GM23338 (cell line): ENCODE data around the gene ANXA7. TPM values are rescaled to one million over a fixed set of nuclear protein-coding genes. Genes with fewer than 3 reads are reported as not detected.

Experiments
- ATAC-seq: fragments of 200-7000 bp; cut with Tn5 transposase; 3 replicates; pipeline ENCODE4 v1.9.1; 2020
- DNase-seq: peaks from one replicate; pipeline ENCODE4 v3.0.0-alpha.2; 2015; ENCODE audit warnings: low spot score
- H2AFZ ChIP-seq: fragments of 200-600 bp; sonication (generic); 2 replicates; pipeline ENCODE4 v1.8.0; 2016; ENCODE audit warnings: antibody characterized with exemption, mild to moderate bottlenecking, moderate library complexity
- H3F3A ChIP-seq: fragments of 200-600 bp; sonication (generic); replicated peaks from 2 replicates; pipeline ENCODE4 v1.8.0; 2017; ENCODE audit warnings: antibody characterized with exemption, mixed run types, low read depth
- H3K27ac ChIP-seq: fragments of 200-600 bp; sonication (generic); 2 replicates; pipeline ENCODE4 v1.6.1; 2016; ENCODE audit warnings: low read depth
- H3K27me3 ChIP-seq: fragments of 200-600 bp; sonication (generic); 2 replicates; pipeline ENCODE4 v1.8.0; 2016; ENCODE audit warnings: mild to moderate bottlenecking, mixed run types, moderate library complexity; ENCODE audit not compliant: insufficient read depth
- H3K36me3 ChIP-seq: fragments of 200-600 bp; sonication (generic); 2 replicates; pipeline ENCODE4 v1.8.0; 2016; ENCODE audit warnings: mild to moderate bottlenecking; ENCODE audit not compliant: insufficient read depth
- H3K4me1 ChIP-seq: fragments of 200-600 bp; sonication (generic); 2 replicates; pipeline ENCODE4 v1.8.0; 2016; ENCODE audit warnings: mild to moderate bottlenecking, moderate library complexity; ENCODE audit not compliant: insufficient read depth
- H3K4me2 ChIP-seq: fragments of 200-600 bp; sonication (generic); 2 replicates; pipeline ENCODE4 v1.7.1; 2017; ENCODE audit warnings: mixed run types
- H3K4me3 ChIP-seq: fragments of 200-600 bp; sonication (generic); 2 replicates; pipeline ENCODE4 v1.6.1; 2016; ENCODE audit warnings: mixed run types
- H3K79me2 ChIP-seq: fragments of 200-600 bp; sonication (generic); replicated peaks from 2 replicates; pipeline ENCODE4 v1.8.0; 2017; ENCODE audit warnings: mild to moderate bottlenecking; ENCODE audit not compliant: insufficient read depth
- H3K9me2 ChIP-seq: fragments of 200-600 bp; sonication (generic); 2 replicates; pipeline ENCODE4 v1.8.0; 2017; ENCODE audit not compliant: insufficient read depth
- H4K20me1 ChIP-seq: fragments of 200-600 bp; sonication (generic); replicated peaks from 2 replicates; pipeline ENCODE4 v1.8.0; 2017; ENCODE audit warnings: mild to moderate bottlenecking; ENCODE audit not compliant: insufficient read depth
- H3K27ac Mint-ChIP-seq: 2 replicates; pipeline ENCODE4 v1.8.0; 2020; ENCODE audit warnings: inconsistent platforms, mild to moderate bottlenecking, moderate library complexity, mixed read lengths
- H3K27me3 Mint-ChIP-seq: 3 replicates; pipeline ENCODE4 v1.8.0; 2022; ENCODE audit warnings: low read depth, mild to moderate bottlenecking, moderate library complexity, mixed read lengths, inconsistent platforms; ENCODE audit not compliant: insufficient read depth, poor library complexity
- H3K36me3 Mint-ChIP-seq: 3 replicates; pipeline ENCODE4 v1.8.0; 2021; ENCODE audit warnings: low read depth, mild to moderate bottlenecking, inconsistent platforms, moderate library complexity, mixed read lengths
- H3K4me1 Mint-ChIP-seq: 3 replicates; pipeline ENCODE4 v1.8.0; 2020; ENCODE audit warnings: mild to moderate bottlenecking, inconsistent platforms, mixed read lengths
- H3K4me3 Mint-ChIP-seq: 3 replicates; pipeline ENCODE4 v1.8.0; 2021; ENCODE audit warnings: moderate library complexity, mild to moderate bottlenecking, inconsistent platforms, mixed read lengths
- H3K9me3 Mint-ChIP-seq: 3 replicates; pipeline ENCODE4 v1.8.0; 2020; ENCODE audit warnings: moderate library complexity, mild to moderate bottlenecking, inconsistent platforms, mixed read lengths
- CREB1 ChIP-seq: fragments of 250-450 bp; sonication (Bioruptor Pico); IDR thresholded peaks from 2 replicates; pipeline ENCODE4 v1.5.0; 2020; ENCODE audit warnings: low read depth, mild to moderate bottlenecking, moderate library complexity
- EZH2phosphoT487 ChIP-seq: fragments of 200-600 bp; sonication (generic); IDR thresholded peaks from one replicate; pipeline ENCODE4 v1.8.1; 2018; ENCODE audit warnings: antibody characterized with exemption; ENCODE audit not compliant: unreplicated experiment
- JUNB ChIP-seq: IDR thresholded peaks from one replicate; pipeline ENCODE4 v1.6.1; 2016; ENCODE audit warnings: antibody characterized with exemption; ENCODE audit not compliant: unreplicated experiment
- POLR2AphosphoS5 ChIP-seq: IDR thresholded peaks from 2 replicates; pipeline ENCODE4 v1.6.1; 2016; ENCODE audit warnings: antibody characterized with exemption, low read depth
- STAT1 ChIP-seq: IDR thresholded peaks from one replicate; pipeline ENCODE4 v1.6.1; 2016; ENCODE audit warnings: antibody characterized with exemption; ENCODE audit not compliant: unreplicated experiment
- ZNF114 ChIP-seq: fragments of 250-450 bp; sonication (Bioruptor Pico); IDR thresholded peaks from 2 replicates; pipeline ENCODE4 v1.5.0; 2020; ENCODE audit warnings: mild to moderate bottlenecking, moderate library complexity
- polyA plus RNA-seq: library from polyadenylated mRNA; unstranded; fragments of >200 nt; fragmentation: Nextera tagmentation; extraction: Ambion mirVana; gene quantifications from 2 replicates; pipeline ENCODE4 v1.2.1, GENCODE V29; 2016
- total RNA-seq: library from RNA; depleted of rRNA; stranded (reverse); fragments of >200 nt; shearing (Covaris generic); gene quantifications from 2 replicates; pipeline ENCODE4 v1.2.3, GENCODE V29; 2014
- TF ChIP-seq, protein P1 (sequence below): IDR thresholded peaks from 2 replicates; pipeline ENCODE4 v1.6.1; 2016; ENCODE audit warnings: antibody characterized with exemption
- TF ChIP-seq, protein P2 (sequence below): IDR thresholded peaks from one replicate; pipeline ENCODE4 v1.6.1; 2018; ENCODE audit warnings: antibody characterized with exemption; ENCODE audit not compliant: unreplicated experiment
- TF ChIP-seq, protein P3 (sequence below): fragments of 250-450 bp; sonication (Bioruptor Pico); IDR thresholded peaks from 2 replicates; pipeline ENCODE4 v1.5.0; 2020; ENCODE audit warnings: mild to moderate bottlenecking, moderate library complexity
- TF ChIP-seq, protein P4 (sequence below), 2 experiments: fragments of 200-600 bp in 1 of 2; sonication (generic) in 1 of 2; conservative IDR thresholded peaks; 2 replicates each; pipeline versions ENCODE4 v1.5.1 to v1.6.1; 2016 to 2017; ENCODE audit warnings: antibody characterized with exemption in 2 of 2, low read depth in 2 of 2, mild to moderate bottlenecking in 2 of 2, moderate library complexity in 1 of 2

Gene ANXA7
- total and polyA plus RNA-seq, 2 experiments from 2014 or later = 63.7 to 80.1 TPM

DNA sequence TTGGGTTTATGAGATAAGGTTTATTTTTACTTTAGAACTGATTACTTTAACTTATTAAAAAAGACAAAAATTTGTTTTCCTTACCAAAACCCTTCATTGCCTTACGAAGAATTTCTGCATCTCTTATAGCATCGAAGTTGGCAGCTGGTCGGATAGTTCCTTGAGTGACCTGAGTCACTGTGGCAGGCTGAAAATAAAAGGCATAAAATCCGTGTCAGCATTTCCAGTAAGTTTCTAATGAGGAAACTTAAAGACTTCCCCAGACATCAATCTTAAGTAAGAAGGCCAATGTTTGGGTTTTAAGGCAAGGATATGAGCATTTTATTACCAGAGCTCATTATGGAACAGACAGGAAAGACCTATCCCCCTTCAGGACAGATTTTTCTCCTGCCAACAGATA, 25.6 kb downstream of the ANXA7 start:
- Histone ChIP-seq H3K4me1 (no peaks in the 10 kb centered on the region), H3K4me3 (no peak overlapping the region), H2AFZ (no peak overlapping the region), H3K4me2 (no peak overlapping the region), H3K27me3 (no peaks in the 10 kb centered on the region), H3K27ac (no peak overlapping the region), H3K9me2 (no peaks in the 10 kb centered on the region), H3F3A (no peaks in the 10 kb centered on the region), H3K79me2 (peaks cover 10% of the 10 kb centered on the region), H3K36me3 (peaks cover 10% of the 10 kb centered on the region), H4K20me1 (peaks cover 7% of the 10 kb centered on the region; the same call in 1 of the 2 replicates)
- Mint-ChIP-seq H3K27me3 (no peaks in the 10 kb centered on the region), H3K4me3 (no peak overlapping the region), H3K9me3 (no peaks in the 10 kb centered on the region), H3K27ac (no peak overlapping the region), H3K36me3 (peaks cover 47% of the 10 kb centered on the region), H3K4me1 (no peaks in the 10 kb centered on the region)
- DNase-seq = no peak
- no peak for ATAC-seq
- no peak for TF ChIP-seq STAT1

DNA sequence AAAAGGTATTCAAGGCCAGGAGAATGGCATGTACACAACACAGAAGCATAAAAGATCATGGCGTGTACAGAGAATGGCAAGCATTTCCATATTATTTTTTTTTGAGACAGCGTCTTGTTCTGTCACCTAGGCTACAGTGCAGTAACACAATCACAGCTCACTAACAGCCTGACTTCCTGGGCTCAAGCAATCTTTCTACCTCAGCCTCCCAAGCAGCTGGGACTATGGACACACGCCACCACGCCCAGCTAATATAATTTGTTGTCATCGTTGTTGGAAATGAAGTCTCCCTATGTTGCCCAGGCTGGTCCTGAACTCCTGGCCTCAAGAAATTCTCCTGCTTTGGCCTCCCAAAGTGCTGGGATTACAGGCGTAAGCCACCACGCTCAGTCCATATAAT, 27.3 kb downstream of the ANXA7 start:
- no peak overlapping the region for H2AFZ ChIP-seq
- H3K27me3 ChIP-seq = no peaks in the 10 kb centered on the region
- no peak overlapping the region for H3K27ac ChIP-seq
- peaks cover 3% of the 10 kb centered on the region; the same call in 1 of the 2 replicates for H4K20me1 ChIP-seq
- Mint-ChIP-seq H3K9me3 (no peaks in the 10 kb centered on the region), H3K4me1 (no peaks in the 10 kb centered on the region), H3K27me3 (no peaks in the 10 kb centered on the region), H3K27ac (no peak overlapping the region), H3K36me3 (peaks cover 48% of the 10 kb centered on the region), H3K4me3 (no peak overlapping the region)
- no peaks in the 10 kb centered on the region for H3K4me1 ChIP-seq
- ATAC-seq = no peak
- peaks cover 4% of the 10 kb centered on the region; the same call in 1 of the 2 replicates for H3K79me2 ChIP-seq
- peaks cover 18% of the 10 kb centered on the region for H3K36me3 ChIP-seq
- H3K9me2 ChIP-seq = no peaks in the 10 kb centered on the region
- no peak for DNase-seq
- no peaks in the 10 kb centered on the region for H3F3A ChIP-seq
- no peak overlapping the region for H3K4me2 ChIP-seq
- H3K4me3 ChIP-seq = no peak overlapping the region
- TF ChIP-seq, protein P1, sequence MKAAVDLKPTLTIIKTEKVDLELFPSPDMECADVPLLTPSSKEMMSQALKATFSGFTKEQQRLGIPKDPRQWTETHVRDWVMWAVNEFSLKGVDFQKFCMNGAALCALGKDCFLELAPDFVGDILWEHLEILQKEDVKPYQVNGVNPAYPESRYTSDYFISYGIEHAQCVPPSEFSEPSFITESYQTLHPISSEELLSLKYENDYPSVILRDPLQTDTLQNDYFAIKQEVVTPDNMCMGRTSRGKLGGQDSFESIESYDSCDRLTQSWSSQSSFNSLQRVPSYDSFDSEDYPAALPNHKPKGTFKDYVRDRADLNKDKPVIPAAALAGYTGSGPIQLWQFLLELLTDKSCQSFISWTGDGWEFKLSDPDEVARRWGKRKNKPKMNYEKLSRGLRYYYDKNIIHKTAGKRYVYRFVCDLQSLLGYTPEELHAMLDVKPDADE = no peak
- TF ChIP-seq EZH2phosphoT487 (no peak), POLR2AphosphoS5 (no peak), ZNF114 (CRISPR knock-in tag) (no peak), CREB1 (CRISPR knock-in tag) (no peak), JUNB (no peak)
- TF ChIP-seq, protein P2, sequence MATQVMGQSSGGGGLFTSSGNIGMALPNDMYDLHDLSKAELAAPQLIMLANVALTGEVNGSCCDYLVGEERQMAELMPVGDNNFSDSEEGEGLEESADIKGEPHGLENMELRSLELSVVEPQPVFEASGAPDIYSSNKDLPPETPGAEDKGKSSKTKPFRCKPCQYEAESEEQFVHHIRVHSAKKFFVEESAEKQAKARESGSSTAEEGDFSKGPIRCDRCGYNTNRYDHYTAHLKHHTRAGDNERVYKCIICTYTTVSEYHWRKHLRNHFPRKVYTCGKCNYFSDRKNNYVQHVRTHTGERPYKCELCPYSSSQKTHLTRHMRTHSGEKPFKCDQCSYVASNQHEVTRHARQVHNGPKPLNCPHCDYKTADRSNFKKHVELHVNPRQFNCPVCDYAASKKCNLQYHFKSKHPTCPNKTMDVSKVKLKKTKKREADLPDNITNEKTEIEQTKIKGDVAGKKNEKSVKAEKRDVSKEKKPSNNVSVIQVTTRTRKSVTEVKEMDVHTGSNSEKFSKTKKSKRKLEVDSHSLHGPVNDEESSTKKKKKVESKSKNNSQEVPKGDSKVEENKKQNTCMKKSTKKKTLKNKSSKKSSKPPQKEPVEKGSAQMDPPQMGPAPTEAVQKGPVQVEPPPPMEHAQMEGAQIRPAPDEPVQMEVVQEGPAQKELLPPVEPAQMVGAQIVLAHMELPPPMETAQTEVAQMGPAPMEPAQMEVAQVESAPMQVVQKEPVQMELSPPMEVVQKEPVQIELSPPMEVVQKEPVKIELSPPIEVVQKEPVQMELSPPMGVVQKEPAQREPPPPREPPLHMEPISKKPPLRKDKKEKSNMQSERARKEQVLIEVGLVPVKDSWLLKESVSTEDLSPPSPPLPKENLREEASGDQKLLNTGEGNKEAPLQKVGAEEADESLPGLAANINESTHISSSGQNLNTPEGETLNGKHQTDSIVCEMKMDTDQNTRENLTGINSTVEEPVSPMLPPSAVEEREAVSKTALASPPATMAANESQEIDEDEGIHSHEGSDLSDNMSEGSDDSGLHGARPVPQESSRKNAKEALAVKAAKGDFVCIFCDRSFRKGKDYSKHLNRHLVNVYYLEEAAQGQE = no peak
- TF ChIP-seq, protein P3, sequence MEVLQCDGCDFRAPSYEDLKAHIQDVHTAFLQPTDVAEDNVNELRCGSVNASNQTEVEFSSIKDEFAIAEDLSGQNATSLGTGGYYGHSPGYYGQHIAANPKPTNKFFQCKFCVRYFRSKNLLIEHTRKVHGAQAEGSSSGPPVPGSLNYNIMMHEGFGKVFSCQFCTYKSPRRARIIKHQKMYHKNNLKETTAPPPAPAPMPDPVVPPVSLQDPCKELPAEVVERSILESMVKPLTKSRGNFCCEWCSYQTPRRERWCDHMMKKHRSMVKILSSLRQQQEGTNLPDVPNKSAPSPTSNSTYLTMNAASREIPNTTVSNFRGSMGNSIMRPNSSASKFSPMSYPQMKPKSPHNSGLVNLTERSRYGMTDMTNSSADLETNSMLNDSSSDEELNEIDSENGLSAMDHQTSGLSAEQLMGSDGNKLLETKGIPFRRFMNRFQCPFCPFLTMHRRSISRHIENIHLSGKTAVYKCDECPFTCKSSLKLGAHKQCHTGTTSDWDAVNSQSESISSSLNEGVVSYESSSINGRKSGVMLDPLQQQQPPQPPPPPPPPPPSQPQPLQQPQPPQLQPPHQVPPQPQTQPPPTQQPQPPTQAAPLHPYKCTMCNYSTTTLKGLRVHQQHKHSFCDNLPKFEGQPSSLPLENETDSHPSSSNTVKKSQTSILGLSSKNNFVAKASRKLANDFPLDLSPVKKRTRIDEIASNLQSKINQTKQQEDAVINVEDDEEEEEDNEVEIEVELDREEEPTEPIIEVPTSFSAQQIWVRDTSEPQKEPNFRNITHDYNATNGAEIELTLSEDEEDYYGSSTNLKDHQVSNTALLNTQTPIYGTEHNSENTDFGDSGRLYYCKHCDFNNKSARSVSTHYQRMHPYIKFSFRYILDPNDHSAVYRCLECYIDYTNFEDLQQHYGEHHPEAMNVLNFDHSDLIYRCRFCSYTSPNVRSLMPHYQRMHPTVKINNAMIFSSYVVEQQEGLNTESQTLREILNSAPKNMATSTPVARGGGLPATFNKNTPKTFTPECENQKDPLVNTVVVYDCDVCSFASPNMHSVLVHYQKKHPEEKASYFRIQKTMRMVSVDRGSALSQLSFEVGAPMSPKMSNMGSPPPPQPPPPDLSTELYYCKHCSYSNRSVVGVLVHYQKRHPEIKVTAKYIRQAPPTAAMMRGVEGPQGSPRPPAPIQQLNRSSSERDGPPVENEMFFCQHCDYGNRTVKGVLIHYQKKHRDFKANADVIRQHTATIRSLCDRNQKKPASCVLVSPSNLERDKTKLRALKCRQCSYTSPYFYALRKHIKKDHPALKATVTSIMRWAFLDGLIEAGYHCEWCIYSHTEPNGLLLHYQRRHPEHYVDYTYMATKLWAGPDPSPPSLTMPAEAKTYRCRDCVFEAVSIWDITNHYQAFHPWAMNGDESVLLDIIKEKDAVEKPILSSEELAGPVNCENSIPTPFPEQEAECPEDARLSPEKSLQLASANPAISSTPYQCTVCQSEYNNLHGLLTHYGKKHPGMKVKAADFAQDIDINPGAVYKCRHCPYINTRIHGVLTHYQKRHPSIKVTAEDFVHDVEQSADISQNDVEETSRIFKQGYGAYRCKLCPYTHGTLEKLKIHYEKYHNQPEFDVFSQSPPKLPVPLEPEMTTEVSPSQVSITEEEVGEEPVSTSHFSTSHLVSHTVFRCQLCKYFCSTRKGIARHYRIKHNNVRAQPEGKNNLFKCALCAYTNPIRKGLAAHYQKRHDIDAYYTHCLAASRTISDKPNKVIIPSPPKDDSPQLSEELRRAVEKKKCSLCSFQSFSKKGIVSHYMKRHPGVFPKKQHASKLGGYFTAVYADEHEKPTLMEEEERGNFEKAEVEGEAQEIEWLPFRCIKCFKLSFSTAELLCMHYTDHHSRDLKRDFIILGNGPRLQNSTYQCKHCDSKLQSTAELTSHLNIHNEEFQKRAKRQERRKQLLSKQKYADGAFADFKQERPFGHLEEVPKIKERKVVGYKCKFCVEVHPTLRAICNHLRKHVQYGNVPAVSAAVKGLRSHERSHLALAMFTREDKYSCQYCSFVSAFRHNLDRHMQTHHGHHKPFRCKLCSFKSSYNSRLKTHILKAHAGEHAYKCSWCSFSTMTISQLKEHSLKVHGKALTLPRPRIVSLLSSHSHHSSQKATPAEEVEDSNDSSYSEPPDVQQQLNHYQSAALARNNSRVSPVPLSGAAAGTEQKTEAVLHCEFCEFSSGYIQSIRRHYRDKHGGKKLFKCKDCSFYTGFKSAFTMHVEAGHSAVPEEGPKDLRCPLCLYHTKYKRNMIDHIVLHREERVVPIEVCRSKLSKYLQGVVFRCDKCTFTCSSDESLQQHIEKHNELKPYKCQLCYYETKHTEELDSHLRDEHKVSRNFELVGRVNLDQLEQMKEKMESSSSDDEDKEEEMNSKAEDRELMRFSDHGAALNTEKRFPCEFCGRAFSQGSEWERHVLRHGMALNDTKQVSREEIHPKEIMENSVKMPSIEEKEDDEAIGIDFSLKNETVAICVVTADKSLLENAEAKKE (CRISPR knock-in tag) = no peak
- TF ChIP-seq, protein P4, sequence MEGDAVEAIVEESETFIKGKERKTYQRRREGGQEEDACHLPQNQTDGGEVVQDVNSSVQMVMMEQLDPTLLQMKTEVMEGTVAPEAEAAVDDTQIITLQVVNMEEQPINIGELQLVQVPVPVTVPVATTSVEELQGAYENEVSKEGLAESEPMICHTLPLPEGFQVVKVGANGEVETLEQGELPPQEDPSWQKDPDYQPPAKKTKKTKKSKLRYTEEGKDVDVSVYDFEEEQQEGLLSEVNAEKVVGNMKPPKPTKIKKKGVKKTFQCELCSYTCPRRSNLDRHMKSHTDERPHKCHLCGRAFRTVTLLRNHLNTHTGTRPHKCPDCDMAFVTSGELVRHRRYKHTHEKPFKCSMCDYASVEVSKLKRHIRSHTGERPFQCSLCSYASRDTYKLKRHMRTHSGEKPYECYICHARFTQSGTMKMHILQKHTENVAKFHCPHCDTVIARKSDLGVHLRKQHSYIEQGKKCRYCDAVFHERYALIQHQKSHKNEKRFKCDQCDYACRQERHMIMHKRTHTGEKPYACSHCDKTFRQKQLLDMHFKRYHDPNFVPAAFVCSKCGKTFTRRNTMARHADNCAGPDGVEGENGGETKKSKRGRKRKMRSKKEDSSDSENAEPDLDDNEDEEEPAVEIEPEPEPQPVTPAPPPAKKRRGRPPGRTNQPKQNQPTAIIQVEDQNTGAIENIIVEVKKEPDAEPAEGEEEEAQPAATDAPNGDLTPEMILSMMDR (conservative IDR thresholded peaks at IDR 0.05; ENCODE audit: low read depth in 2 of 2) = no peak
